ENCODE results near the gene OSCP1.

OSCP1 gene

GRCh38 chr1:36392836-36393235 lies 57.4 kb downstream of the OSCP1 start:
- DNase-seq = no peak
- H3K4ac ChIP-seq (ENCODE audit: low read depth, low read length) = no peak overlapping the region
- H3K27ac ChIP-seq (ENCODE audit: low read depth, low read length) = no peak overlapping the region
- no peak overlapping the region for H3K4me2 ChIP-seq (ENCODE audit: low read length)
- no peak overlapping the region for H2BK15ac ChIP-seq (replicated peaks; ENCODE audit: low read depth)
- no peak overlapping the region for H4K8ac ChIP-seq (ENCODE audit: low read depth, low read length)
- H3K79me2 ChIP-seq (ENCODE audit: control insufficient read depth, insufficient read depth, low read length) = peaks cover 6% of the 10 kb centered on the region
- H4K5ac ChIP-seq (ENCODE audit: low read length) = no peak overlapping the region
- no peak overlapping the region for H3K4me3 ChIP-seq (ENCODE audit: low read length)
- no peak overlapping the region for H2BK120ac ChIP-seq (ENCODE audit: low read depth, low read length)
- no peak overlapping the region for H2BK5ac ChIP-seq (ENCODE audit: low read length)
- no peak overlapping the region for H3K23ac ChIP-seq (ENCODE audit: low read length)
- H3K27me3 ChIP-seq (ENCODE audit: insufficient read depth, low read length, poor library complexity) = no peaks in the 10 kb centered on the region
- H2AK5ac ChIP-seq (ENCODE audit: low read length) = no peak overlapping the region
- WGBS (ENCODE audit: extremely low coverage, insufficient coverage, low lambda C conversion rate) = no CpG with 5 or more reads among the region's 4 CpGs
- H3K56ac ChIP-seq (ENCODE audit: low read length) = no peak overlapping the region
- H3K18ac ChIP-seq (ENCODE audit: low read length) = no peak overlapping the region
- H3K4me1 ChIP-seq (ENCODE audit: control insufficient read depth, low read depth, low read length) = peaks cover 5% of the 10 kb centered on the region
- H3K36me3 ChIP-seq (ENCODE audit: control insufficient read depth, insufficient read depth, low read length) = peaks cover 17% of the 10 kb centered on the region
- peaks cover 9% of the 10 kb centered on the region for H3K79me1 ChIP-seq (ENCODE audit: low read length)
- H3K9ac ChIP-seq (ENCODE audit: low read length) = no peak overlapping the region

- H2BK120ac ChIP-seq (ENCODE audit: low read depth, low read length) = no peak overlapping the region
- H3K18ac ChIP-seq (ENCODE audit: low read length) = no peak overlapping the region
- H4K8ac ChIP-seq (ENCODE audit: low read depth, low read length) = no peak overlapping the region
- no peak overlapping the region for H2AK5ac ChIP-seq (ENCODE audit: low read length)
- no peak overlapping the region for H2BK5ac ChIP-seq (ENCODE audit: low read length)
- no peak overlapping the region for H3K4ac ChIP-seq (ENCODE audit: low read depth, low read length)
- H3K4me1 ChIP-seq (ENCODE audit: control insufficient read depth, low read depth, low read length) = peaks cover 11% of the 10 kb centered on the region
- no peak overlapping the region for H3K4me2 ChIP-seq (ENCODE audit: low read length)
- H3K56ac ChIP-seq (ENCODE audit: low read length) = no peak overlapping the region
- peaks cover 2% of the 10 kb centered on the region for H3K79me2 ChIP-seq (ENCODE audit: control insufficient read depth, insufficient read depth, low read length)
- no peak overlapping the region for H3K23ac ChIP-seq (ENCODE audit: low read length)
- H3K9ac ChIP-seq (ENCODE audit: low read length) = no peak overlapping the region
- DNase-seq = no peak
- H4K5ac ChIP-seq (ENCODE audit: low read length) = no peak overlapping the region
- peaks cover 6% of the 10 kb centered on the region for H3K79me1 ChIP-seq (ENCODE audit: low read length)
- no peak overlapping the region for H2BK15ac ChIP-seq (replicated peaks; ENCODE audit: low read depth)
- H3K27ac ChIP-seq (ENCODE audit: low read depth, low read length) = no peak overlapping the region
- H3K27me3 ChIP-seq (ENCODE audit: insufficient read depth, low read length, poor library complexity) = no peaks in the 10 kb centered on the region
- no CpG with 5 or more reads among the region's 8 CpGs for WGBS (ENCODE audit: extremely low coverage, insufficient coverage, low lambda C conversion rate)
- peaks cover 17% of the 10 kb centered on the region for H3K36me3 ChIP-seq (ENCODE audit: control insufficient read depth, insufficient read depth, low read length)
- no peak overlapping the region for H3K4me3 ChIP-seq (ENCODE audit: low read length)
Observed at GRCh38 chr1:36391271-36391670, 59.0 kb downstream of the OSCP1 start.

- Histone ChIP-seq H3K4me2 (ENCODE audit: low read length) (no peak overlapping the region), H3K36me3 (ENCODE audit: control insufficient read depth, insufficient read depth, low read length) (peaks cover 17% of the 10 kb centered on the region), H3K4me1 (ENCODE audit: control insufficient read depth, low read depth, low read length) (peaks cover 10% of the 10 kb centered on the region), H3K27me3 (ENCODE audit: insufficient read depth, low read length, poor library complexity) (no peaks in the 10 kb centered on the region), H2BK15ac (replicated peaks; ENCODE audit: low read depth) (no peak overlapping the region), H3K79me2 (ENCODE audit: control insufficient read depth, insufficient read depth, low read length) (peaks cover under 1% of the 10 kb centered on the region), H3K27ac (ENCODE audit: low read depth, low read length) (no peak overlapping the region), H2AK5ac (ENCODE audit: low read length) (no peak overlapping the region), H4K5ac (ENCODE audit: low read length) (no peak overlapping the region), H3K4me3 (ENCODE audit: low read length) (no peak overlapping the region), H4K8ac (ENCODE audit: low read depth, low read length) (no peak overlapping the region), H2BK5ac (ENCODE audit: low read length) (no peak overlapping the region), H3K18ac (ENCODE audit: low read length) (no peak overlapping the region), H3K4ac (ENCODE audit: low read depth, low read length) (no peak overlapping the region), H3K9ac (ENCODE audit: low read length) (no peak overlapping the region), H2BK120ac (ENCODE audit: low read depth, low read length) (no peak overlapping the region), H3K79me1 (ENCODE audit: low read length) (peaks cover 5% of the 10 kb centered on the region), H3K56ac (ENCODE audit: low read length) (no peak overlapping the region), H3K23ac (ENCODE audit: low read length) (no peak overlapping the region)
- no CpG with 5 or more reads among the region's 2 CpGs for WGBS (ENCODE audit: extremely low coverage, insufficient coverage, low lambda C conversion rate)
- no peak for DNase-seq
Observed at GRCh38 chr1:36390411-36390810, 59.8 kb downstream of the OSCP1 start.

GRCh38 chr1:36389999-36390398 lies 60.3 kb downstream of the OSCP1 start:
- H3K4me3 ChIP-seq (ENCODE audit: low read length) = no peak overlapping the region
- H3K4me2 ChIP-seq (ENCODE audit: low read length) = no peak overlapping the region
- WGBS (ENCODE audit: extremely low coverage, insufficient coverage, low lambda C conversion rate) = no CpG with 5 or more reads among the region's 1 CpG

GRCh38 chr1:36389261-36389660 lies 61.0 kb downstream of the OSCP1 start:
- peaks cover 13% of the 10 kb centered on the region for H3K4me1 ChIP-seq (ENCODE audit: control insufficient read depth, low read depth, low read length)
- no peak overlapping the region for H3K4ac ChIP-seq (ENCODE audit: low read depth, low read length)
- H2BK120ac ChIP-seq (ENCODE audit: low read depth, low read length) = no peak overlapping the region
- H4K8ac ChIP-seq (ENCODE audit: low read depth, low read length) = no peak overlapping the region
- no peak overlapping the region for H2BK15ac ChIP-seq (replicated peaks; ENCODE audit: low read depth)
- H3K23ac ChIP-seq (ENCODE audit: low read length) = no peak overlapping the region
- H3K27ac ChIP-seq (ENCODE audit: low read depth, low read length) = no peak overlapping the region
- no CpG with 5 or more reads among the region's 2 CpGs for WGBS (ENCODE audit: extremely low coverage, insufficient coverage, low lambda C conversion rate)
- no peaks in the 10 kb centered on the region for H3K27me3 ChIP-seq (ENCODE audit: insufficient read depth, low read length, poor library complexity)
- H2BK5ac ChIP-seq (ENCODE audit: low read length) = no peak overlapping the region
- peaks cover 17% of the 10 kb centered on the region for H3K36me3 ChIP-seq (ENCODE audit: control insufficient read depth, insufficient read depth, low read length)
- H3K79me2 ChIP-seq (ENCODE audit: control insufficient read depth, insufficient read depth, low read length) = peaks cover 12% of the 10 kb centered on the region
- H3K9ac ChIP-seq (ENCODE audit: low read length) = no peak overlapping the region
- peak overlapping the region; percentile 6 for H3K56ac ChIP-seq (ENCODE audit: low read length)
- DNase-seq = no peak
- no peak overlapping the region for H4K5ac ChIP-seq (ENCODE audit: low read length)
- no peak overlapping the region for H3K4me3 ChIP-seq (ENCODE audit: low read length)
- no peak overlapping the region for H3K18ac ChIP-seq (ENCODE audit: low read length)
- no peak overlapping the region for H3K4me2 ChIP-seq (ENCODE audit: low read length)
- H3K79me1 ChIP-seq (ENCODE audit: low read length) = peaks cover 9% of the 10 kb centered on the region
- no peak overlapping the region for H2AK5ac ChIP-seq (ENCODE audit: low read length)

More at GRCh38 chr1:36389999-36390398, 60.3 kb downstream of the OSCP1 start:
- Histone ChIP-seq H3K18ac (ENCODE audit: low read length) (no peak overlapping the region), H2BK5ac (ENCODE audit: low read length) (no peak overlapping the region), H2AK5ac (ENCODE audit: low read length) (no peak overlapping the region), H4K8ac (ENCODE audit: low read depth, low read length) (no peak overlapping the region), H4K5ac (ENCODE audit: low read length) (no peak overlapping the region), H3K56ac (ENCODE audit: low read length) (no peak overlapping the region), H3K4ac (ENCODE audit: low read depth, low read length) (no peak overlapping the region), H3K9ac (ENCODE audit: low read length) (no peak overlapping the region), H3K4me1 (ENCODE audit: control insufficient read depth, low read depth, low read length) (peaks cover 10% of the 10 kb centered on the region), H3K79me2 (ENCODE audit: control insufficient read depth, insufficient read depth, low read length) (peaks cover 4% of the 10 kb centered on the region), H2BK15ac (replicated peaks; ENCODE audit: low read depth) (no peak overlapping the region), H3K79me1 (ENCODE audit: low read length) (peaks cover 5% of the 10 kb centered on the region), H3K23ac (ENCODE audit: low read length) (no peak overlapping the region), H2BK120ac (ENCODE audit: low read depth, low read length) (no peak overlapping the region), H3K36me3 (ENCODE audit: control insufficient read depth, insufficient read depth, low read length) (peaks cover 17% of the 10 kb centered on the region), H3K27ac (ENCODE audit: low read depth, low read length) (no peak overlapping the region), H3K27me3 (ENCODE audit: insufficient read depth, low read length, poor library complexity) (no peaks in the 10 kb centered on the region)
- DNase-seq = no peak
